ENCODE measurements around the gene SEMA6A.

The SEMA6A gene

GRCh38 chr5:116564756-116565490 is 9.7 kb downstream of the SEMA6A start:
- H3K27me3 ChIP-seq (ENCODE audit: insufficient read depth, low read length): peaks cover 20% of the 10 kb centered on the region
- no peak overlapping the region for H2AFZ ChIP-seq (ENCODE audit: low read length, unreplicated experiment)
- H3K27ac ChIP-seq (ENCODE audit: low read depth, low read length): no peak overlapping the region
- H3K36me3 ChIP-seq (ENCODE audit: insufficient read depth, low read length): no peaks in the 10 kb centered on the region
- no peak overlapping the region for H3K4me3 ChIP-seq (ENCODE audit: low read depth, low read length)
- no peaks in the 10 kb centered on the region for H3K79me2 ChIP-seq (ENCODE audit: control insufficient read depth, insufficient read depth, low read length, unreplicated experiment)
- H3K4me1 ChIP-seq (ENCODE audit: control insufficient read depth, insufficient read depth, low read length, unreplicated experiment): no peaks in the 10 kb centered on the region

GRCh38 chr5:116564312-116564711 is 10.3 kb downstream of the SEMA6A start:
- H3K27ac ChIP-seq (ENCODE audit: low read depth, low read length): no peak overlapping the region
- H3K27me3 ChIP-seq (ENCODE audit: insufficient read depth, low read length): peaks cover 16% of the 10 kb centered on the region
- no peak overlapping the region for H2AFZ ChIP-seq (ENCODE audit: low read length, unreplicated experiment)
- H3K4me1 ChIP-seq (ENCODE audit: control insufficient read depth, insufficient read depth, low read length, unreplicated experiment): no peaks in the 10 kb centered on the region
- H3K79me2 ChIP-seq (ENCODE audit: control insufficient read depth, insufficient read depth, low read length, unreplicated experiment): no peaks in the 10 kb centered on the region
- no peak overlapping the region for H3K4me3 ChIP-seq (ENCODE audit: low read depth, low read length)
- no peaks in the 10 kb centered on the region for H3K36me3 ChIP-seq (ENCODE audit: insufficient read depth, low read length)

GRCh38 chr5:116563736-116564308 is 10.8 kb downstream of the SEMA6A start:
- H3K4me3 ChIP-seq (ENCODE audit: low read depth, low read length): no peak overlapping the region
- H3K36me3 ChIP-seq (ENCODE audit: insufficient read depth, low read length): no peaks in the 10 kb centered on the region
- H2AFZ ChIP-seq (ENCODE audit: low read length, unreplicated experiment): no peak overlapping the region
- no peaks in the 10 kb centered on the region for H3K79me2 ChIP-seq (ENCODE audit: control insufficient read depth, insufficient read depth, low read length, unreplicated experiment)
- H3K27ac ChIP-seq (ENCODE audit: low read depth, low read length): no peak overlapping the region
- H3K27me3 ChIP-seq (ENCODE audit: insufficient read depth, low read length): peaks cover 11% of the 10 kb centered on the region; the same call in 1 of the 2 replicates
- H3K4me1 ChIP-seq (ENCODE audit: control insufficient read depth, insufficient read depth, low read length, unreplicated experiment): no peaks in the 10 kb centered on the region

- H3K36me3 ChIP-seq (ENCODE audit: insufficient read depth, low read length): no peaks in the 10 kb centered on the region
- H3K27me3 ChIP-seq (ENCODE audit: insufficient read depth, low read length): peaks cover 9% of the 10 kb centered on the region; the same call in 1 of the 2 replicates
- no peak overlapping the region for H3K4me3 ChIP-seq (ENCODE audit: low read depth, low read length)
- H3K27ac ChIP-seq (ENCODE audit: low read depth, low read length): no peak overlapping the region
- no peak overlapping the region for H2AFZ ChIP-seq (ENCODE audit: low read length, unreplicated experiment)
- H3K79me2 ChIP-seq (ENCODE audit: control insufficient read depth, insufficient read depth, low read length, unreplicated experiment): no peaks in the 10 kb centered on the region
- H3K4me1 ChIP-seq (ENCODE audit: control insufficient read depth, insufficient read depth, low read length, unreplicated experiment): no peaks in the 10 kb centered on the region
Observed at GRCh38 chr5:116562669-116563068, 12.0 kb downstream of the SEMA6A start.

- H3K4me1 ChIP-seq (ENCODE audit: control insufficient read depth, insufficient read depth, low read length, unreplicated experiment): no peaks in the 10 kb centered on the region
- H3K79me2 ChIP-seq (ENCODE audit: control insufficient read depth, insufficient read depth, low read length, unreplicated experiment): no peaks in the 10 kb centered on the region
Observed at GRCh38 chr5:116561658-116562057, 13.0 kb downstream of the SEMA6A start.

GRCh38 chr5:116559673-116560164 is 14.9 kb downstream of the SEMA6A start:
- no peak overlapping the region for H2AFZ ChIP-seq (ENCODE audit: low read length, unreplicated experiment)
- no peak overlapping the region for H3K4me3 ChIP-seq (ENCODE audit: low read depth, low read length)
- no peaks in the 10 kb centered on the region for H3K4me1 ChIP-seq (ENCODE audit: control insufficient read depth, insufficient read depth, low read length, unreplicated experiment)

More at GRCh38 chr5:116561658-116562057, 13.0 kb downstream of the SEMA6A start:
- H3K27me3 ChIP-seq (ENCODE audit: insufficient read depth, low read length): peaks cover 9% of the 10 kb centered on the region; the same call in 1 of the 2 replicates
- H3K36me3 ChIP-seq (ENCODE audit: insufficient read depth, low read length): no peaks in the 10 kb centered on the region
- no peak overlapping the region for H3K4me3 ChIP-seq (ENCODE audit: low read depth, low read length)
- H3K27ac ChIP-seq (ENCODE audit: low read depth, low read length): no peak overlapping the region
- H2AFZ ChIP-seq (ENCODE audit: low read length, unreplicated experiment): no peak overlapping the region

GRCh38 chr5:116559239-116559638 is 15.4 kb downstream of the SEMA6A start:
- Histone ChIP-seq H3K36me3 (ENCODE audit: insufficient read depth, low read length) (no peaks in the 10 kb centered on the region), H3K4me3 (ENCODE audit: low read depth, low read length) (no peak overlapping the region), H3K79me2 (ENCODE audit: control insufficient read depth, insufficient read depth, low read length, unreplicated experiment) (no peaks in the 10 kb centered on the region), H2AFZ (ENCODE audit: low read length, unreplicated experiment) (no peak overlapping the region), H3K27ac (ENCODE audit: low read depth, low read length) (no peak overlapping the region), H3K27me3 (ENCODE audit: insufficient read depth, low read length) (peaks cover 8% of the 10 kb centered on the region), H3K4me1 (ENCODE audit: control insufficient read depth, insufficient read depth, low read length, unreplicated experiment) (no peaks in the 10 kb centered on the region)

More at GRCh38 chr5:116559673-116560164, 14.9 kb downstream of the SEMA6A start:
- H3K27me3 ChIP-seq (ENCODE audit: insufficient read depth, low read length): peaks cover 9% of the 10 kb centered on the region; the same call in 1 of the 2 replicates
- H3K36me3 ChIP-seq (ENCODE audit: insufficient read depth, low read length): no peaks in the 10 kb centered on the region
- no peak overlapping the region for H3K27ac ChIP-seq (ENCODE audit: low read depth, low read length)
- no peaks in the 10 kb centered on the region for H3K79me2 ChIP-seq (ENCODE audit: control insufficient read depth, insufficient read depth, low read length, unreplicated experiment)

GRCh38 chr5:116557669-116558271 is 16.9 kb downstream of the SEMA6A start:
- H3K27ac ChIP-seq (ENCODE audit: low read depth, low read length): no peak overlapping the region
- no peaks in the 10 kb centered on the region for H3K79me2 ChIP-seq (ENCODE audit: control insufficient read depth, insufficient read depth, low read length, unreplicated experiment)
- H2AFZ ChIP-seq (ENCODE audit: low read length, unreplicated experiment): no peak overlapping the region
- H3K4me1 ChIP-seq (ENCODE audit: control insufficient read depth, insufficient read depth, low read length, unreplicated experiment): no peaks in the 10 kb centered on the region
- no peak overlapping the region for H3K4me3 ChIP-seq (ENCODE audit: low read depth, low read length)
- no peaks in the 10 kb centered on the region; the same call in 1 of the 2 replicates for H3K27me3 ChIP-seq (ENCODE audit: insufficient read depth, low read length)
- no peaks in the 10 kb centered on the region for H3K36me3 ChIP-seq (ENCODE audit: insufficient read depth, low read length)

- H3K27me3 ChIP-seq (ENCODE audit: insufficient read depth, low read length): no peaks in the 10 kb centered on the region; the same call in 1 of the 2 replicates
- no peaks in the 10 kb centered on the region for H3K79me2 ChIP-seq (ENCODE audit: control insufficient read depth, insufficient read depth, low read length, unreplicated experiment)
- no peak overlapping the region for H3K27ac ChIP-seq (ENCODE audit: low read depth, low read length)
Observed at GRCh38 chr5:116554764-116555163, 19.9 kb downstream of the SEMA6A start.

GRCh38 chr5:116553366-116553765 is 21.3 kb downstream of the SEMA6A start:
- no peaks in the 10 kb centered on the region for H3K4me1 ChIP-seq (ENCODE audit: control insufficient read depth, insufficient read depth, low read length, unreplicated experiment)
- no peaks in the 10 kb centered on the region for H3K36me3 ChIP-seq (ENCODE audit: insufficient read depth, low read length)
- no peak overlapping the region for H2AFZ ChIP-seq (ENCODE audit: low read length, unreplicated experiment)
- H3K27me3 ChIP-seq (ENCODE audit: insufficient read depth, low read length): no peaks in the 10 kb centered on the region; the same call in 1 of the 2 replicates
- H3K79me2 ChIP-seq (ENCODE audit: control insufficient read depth, insufficient read depth, low read length, unreplicated experiment): no peaks in the 10 kb centered on the region
- H3K27ac ChIP-seq (ENCODE audit: low read depth, low read length): no peak overlapping the region
- no peak overlapping the region for H3K4me3 ChIP-seq (ENCODE audit: low read depth, low read length)

More at GRCh38 chr5:116554764-116555163, 19.9 kb downstream of the SEMA6A start:
- Histone ChIP-seq H3K36me3 (ENCODE audit: insufficient read depth, low read length) (no peaks in the 10 kb centered on the region), H2AFZ (ENCODE audit: low read length, unreplicated experiment) (no peak overlapping the region), H3K4me1 (ENCODE audit: control insufficient read depth, insufficient read depth, low read length, unreplicated experiment) (no peaks in the 10 kb centered on the region), H3K4me3 (ENCODE audit: low read depth, low read length) (no peak overlapping the region)
